Stimulated activated CD8-positive, alpha-beta memory T cell treated with anti-CD3 and anti-CD28 coated beads, Interleukin-4, amount 100 ng/mL, for 4 hours (primary cell): Measurements from ENCODE around the gene GMDS.

ENCODE experiments used
- DNase-seq, 2 donors: peaks; one replicate each; pipeline ENCODE4 v3.0.0-alpha.2; 2020; ENCODE audit warnings: low read depth in 2 of 2, low spot score in 1 of 2

The GMDS gene

DNA sequence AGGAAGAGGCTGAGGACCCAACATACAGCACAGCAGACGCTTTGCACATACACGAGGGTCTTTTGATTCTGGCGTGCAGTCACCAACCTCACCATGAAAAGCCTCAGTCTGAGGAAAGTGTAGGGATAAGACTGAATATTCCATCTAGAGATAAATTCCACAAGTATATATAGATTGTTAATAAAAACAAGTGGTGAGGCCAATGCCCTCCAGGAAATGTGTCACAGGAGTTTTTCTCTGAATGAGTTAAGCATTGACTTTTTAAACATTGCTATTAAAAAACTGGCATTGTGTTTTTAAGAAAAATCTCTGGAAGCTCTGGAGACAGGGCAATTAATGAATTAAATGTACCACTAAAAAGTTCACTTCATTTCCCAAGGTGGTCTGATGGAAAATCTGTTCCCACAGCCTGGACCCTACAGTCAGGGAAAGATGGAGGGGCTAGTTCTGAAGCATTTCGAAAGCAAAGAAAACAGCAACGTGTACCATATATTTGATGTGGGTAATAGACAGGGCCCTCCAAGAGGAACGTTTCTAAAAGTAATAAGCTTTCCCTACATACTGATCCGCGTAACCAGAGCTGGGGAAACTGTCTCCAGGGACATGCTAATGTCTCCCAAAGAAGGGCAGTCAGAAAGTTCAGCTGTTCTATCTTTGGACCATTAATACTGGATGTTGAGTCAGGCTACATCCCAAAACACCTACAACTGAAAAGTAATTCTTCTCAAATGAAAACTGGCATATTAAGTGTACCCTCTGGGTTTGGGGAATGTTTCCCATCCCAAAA is 334.6 kb downstream of the GMDS start:
- DNase-seq: no peak

DNA sequence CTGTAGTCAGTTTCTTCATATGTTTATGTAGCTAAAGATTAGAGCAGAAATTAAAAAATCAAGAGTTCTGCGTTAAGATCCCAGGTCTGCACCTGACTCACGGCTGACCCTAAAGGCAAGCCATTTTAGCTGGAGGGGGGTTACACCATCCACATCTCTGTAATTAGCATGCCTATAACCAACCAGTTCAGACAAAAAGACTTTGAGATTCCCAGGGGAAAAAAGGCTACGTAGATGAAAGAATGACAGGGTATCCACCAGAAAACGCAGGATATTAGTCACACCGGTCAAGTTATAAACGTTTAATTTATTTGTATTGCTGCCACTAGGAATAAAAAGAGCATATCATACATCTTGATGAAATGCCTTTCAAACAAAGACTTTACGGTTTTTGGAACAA is 336.6 kb downstream of the GMDS start:
- no peak for DNase-seq

DNA sequence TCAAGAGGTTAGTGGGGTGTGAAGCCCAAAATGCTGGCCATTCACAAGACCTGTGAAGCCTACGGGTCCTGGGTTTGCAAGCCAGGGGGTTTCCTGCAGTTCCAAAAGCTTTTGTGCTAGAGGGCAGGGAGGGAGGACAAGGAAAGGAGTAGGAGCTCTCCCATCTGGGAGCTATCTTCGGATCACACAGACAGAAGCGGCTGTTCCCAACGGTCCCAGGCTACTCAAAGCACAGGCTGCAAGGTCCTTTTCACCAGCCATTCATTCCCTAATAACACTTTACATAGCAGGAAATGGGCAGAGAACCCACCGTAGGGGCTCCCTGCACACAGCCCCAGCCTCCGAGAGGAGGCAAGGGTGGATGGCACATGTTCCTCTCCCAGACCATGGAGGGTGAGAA is 338.8 kb downstream of the GMDS start:
- DNase-seq: no peak

DNA sequence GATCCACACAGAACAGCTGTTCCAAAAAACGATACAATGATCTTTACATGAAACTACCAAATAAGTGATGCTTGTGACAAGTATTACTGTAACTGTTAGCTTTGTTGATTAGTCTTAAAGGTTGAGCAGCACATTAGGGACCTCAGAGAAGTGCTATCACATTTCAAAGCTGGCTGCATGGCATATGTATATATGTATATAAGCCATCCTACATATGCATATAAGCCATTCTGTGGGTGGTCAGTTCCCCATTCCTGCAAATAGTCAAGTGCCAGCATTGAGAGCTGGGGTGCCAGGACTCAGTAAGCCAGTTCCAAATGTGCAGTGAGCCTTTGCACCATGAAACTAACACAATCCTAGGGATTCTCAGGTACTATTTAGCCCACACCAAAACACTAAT is 339.4 kb downstream of the GMDS start:
- DNase-seq: no peak

DNA sequence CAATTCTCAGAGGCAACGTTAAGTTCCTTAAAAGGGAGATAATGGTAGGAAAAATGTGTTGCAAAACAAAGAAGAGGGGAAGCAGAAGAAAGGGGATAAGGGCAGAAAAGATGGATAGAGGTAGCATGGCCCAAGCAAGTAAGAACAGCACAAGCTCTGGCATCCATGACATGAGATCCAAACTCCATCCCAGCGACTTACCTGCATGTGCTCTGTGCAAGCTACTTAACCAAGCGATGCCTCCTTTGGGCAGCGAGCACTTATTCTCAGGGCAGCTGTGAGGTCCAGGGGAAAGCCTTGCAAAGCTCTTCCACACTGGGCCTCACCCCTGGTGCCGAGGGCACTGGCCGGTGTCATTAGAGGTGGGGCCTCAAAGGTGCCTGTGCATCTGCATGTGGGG is 340.5 kb downstream of the GMDS start:
- no peak for DNase-seq

DNA sequence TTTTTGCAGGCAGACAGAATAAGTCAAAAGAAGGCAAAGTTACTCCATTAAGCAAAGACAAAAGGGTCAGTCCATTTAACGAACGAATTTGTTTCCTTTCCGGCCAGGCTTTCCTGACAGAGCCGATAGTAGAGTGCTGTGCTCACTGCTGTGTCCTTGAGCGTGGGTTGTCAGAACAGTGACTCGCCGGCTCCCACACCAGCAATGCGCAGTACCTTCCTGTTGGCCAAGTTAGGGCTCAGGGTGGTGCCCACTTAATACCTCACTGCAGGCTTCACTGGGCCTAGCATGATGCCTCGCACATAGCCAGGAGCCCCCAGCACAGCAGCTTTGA is 341.0 kb downstream of the GMDS start:
- no peak for DNase-seq

DNA sequence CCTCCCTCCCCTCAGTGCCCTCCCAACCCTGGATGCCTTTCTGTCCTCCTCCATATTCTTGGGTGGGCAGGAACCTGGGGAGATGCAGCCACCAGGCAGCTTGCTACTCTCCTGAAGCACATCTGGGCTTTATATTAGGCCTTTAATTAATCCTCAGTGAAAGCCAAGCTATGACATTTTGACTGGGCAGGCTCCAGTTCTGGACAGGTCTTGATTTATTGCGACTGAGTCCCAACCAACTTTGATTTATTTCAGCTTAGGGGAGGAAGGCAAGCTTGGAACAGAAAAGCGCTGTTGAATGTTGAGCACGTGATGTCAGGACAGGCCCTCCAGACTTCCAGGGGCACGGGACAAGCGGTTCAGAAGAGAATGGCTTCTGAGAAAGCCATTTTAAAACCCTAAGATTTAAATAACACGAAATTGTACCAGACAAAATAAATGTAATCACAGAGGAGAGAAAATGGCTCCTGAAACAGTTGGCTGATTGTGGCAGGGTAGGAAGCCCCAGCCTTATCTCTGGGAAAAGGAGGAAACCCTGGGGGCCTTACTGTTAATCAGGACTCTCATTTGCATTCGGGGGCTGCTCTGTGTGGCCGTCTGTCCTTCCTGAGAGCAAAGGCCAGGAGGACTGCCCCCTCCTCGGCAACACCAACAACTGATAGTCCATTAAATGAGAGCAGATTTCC is 341.5 kb downstream of the GMDS start:
- DNase-seq: no peak

DNA sequence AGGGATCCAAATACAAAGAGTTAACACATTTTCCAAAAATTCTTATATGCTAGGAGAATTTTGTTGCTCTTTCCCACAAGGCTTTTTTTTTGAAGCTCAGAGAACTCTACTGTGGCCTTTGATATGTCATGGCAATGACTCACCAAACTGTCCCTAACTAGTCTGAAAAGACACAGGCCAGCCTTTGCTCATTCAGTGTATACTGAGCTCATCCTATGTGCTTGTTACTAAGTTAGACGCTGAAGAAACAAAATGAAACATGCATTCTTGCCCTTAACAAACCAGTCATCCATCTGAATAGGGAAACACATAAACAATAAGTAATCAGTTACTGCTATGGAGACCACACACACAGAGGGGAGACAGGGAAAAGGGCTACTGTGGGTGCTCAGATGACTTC is 343.8 kb downstream of the GMDS start:
- no peak for DNase-seq

DNA sequence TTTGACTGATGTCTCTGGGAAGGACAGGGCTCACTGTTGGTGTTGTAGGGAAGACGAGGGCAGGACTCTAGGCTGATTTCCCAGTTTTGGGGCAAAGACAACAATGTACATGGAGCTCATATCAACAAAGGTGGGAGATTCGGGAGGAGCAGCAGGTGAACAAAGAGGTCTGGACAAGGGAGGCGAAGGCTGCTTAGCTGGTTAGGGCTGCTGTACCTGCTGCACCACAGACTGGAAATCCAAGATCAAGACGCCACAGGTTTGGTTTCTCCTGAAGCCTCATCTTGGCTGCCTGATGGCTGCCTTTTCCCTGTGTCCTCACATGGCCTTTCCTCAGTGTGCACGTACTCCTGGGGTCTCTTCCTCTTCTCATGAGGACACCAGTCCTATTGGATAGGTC is 348.5 kb downstream of the GMDS start:
- no peak for DNase-seq

DNA sequence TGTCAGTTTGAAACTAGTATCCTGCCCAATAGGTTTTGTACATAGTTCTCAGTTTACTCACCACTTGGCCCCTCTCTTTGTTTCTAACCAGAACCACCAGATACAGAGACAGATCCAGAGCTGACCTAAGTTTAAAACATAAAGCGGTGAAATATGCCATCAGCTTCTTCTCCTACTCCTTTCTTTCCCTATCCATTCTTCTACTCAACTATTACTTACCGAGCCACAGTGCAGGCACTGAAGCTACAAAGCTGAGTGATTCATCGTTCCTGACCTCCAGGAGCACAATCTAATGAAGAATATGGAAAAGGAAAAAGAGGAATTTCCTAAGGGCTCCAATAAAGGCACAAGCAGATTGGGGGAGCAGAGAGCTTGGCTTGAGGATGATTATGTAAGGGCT is 349.7 kb downstream of the GMDS start:
- DNase-seq: no peak

DNA sequence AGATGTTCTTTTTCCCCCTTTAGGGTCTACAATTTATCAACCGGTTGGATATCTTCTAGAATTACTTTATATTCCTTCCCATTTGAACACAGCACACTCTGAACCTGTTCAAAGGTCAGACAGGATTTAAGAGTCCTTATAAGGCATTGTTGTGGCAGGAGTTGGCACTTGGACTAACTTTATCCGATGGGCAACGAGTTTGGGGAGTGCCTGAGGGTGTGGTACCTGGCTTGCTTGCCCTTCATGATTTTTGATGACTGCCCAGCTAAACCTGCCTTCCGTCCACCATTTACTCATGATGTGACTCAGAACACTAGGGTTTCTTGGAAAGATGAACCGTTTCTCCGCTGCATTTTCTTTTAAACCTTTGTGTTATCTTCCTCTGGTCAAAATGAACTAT is 350.5 kb downstream of the GMDS start:
- DNase-seq: no peak

DNA sequence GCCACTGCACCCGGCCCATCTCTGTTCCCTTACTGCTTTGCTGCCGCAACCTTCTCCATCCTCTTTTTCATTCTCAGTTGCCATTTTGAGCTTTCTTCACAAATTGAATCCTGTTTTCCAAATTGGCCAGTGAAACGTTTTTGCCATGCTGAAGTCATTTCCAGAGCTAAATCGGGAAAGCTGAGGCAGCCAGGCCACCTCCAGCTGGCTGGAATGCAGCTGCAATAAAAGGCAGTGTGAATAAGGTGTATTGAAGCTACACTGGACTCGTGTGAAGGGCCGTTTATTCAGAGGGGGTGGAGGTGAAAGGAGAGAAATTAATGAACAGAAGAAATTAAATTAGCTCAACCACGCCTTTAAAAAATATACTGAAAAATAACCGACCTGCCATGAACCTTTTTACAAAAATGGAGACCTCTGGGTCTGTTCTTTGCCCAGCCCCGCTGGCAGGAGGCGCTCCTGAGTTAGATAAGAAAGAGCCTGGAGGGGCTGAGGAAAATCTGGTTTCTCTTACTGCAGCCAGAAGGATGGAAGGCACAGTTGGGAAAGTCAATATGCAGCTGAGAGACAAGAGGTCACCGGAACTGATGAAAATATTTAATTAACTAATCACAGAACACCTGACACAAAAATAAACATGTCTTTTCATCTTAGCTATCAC is 351.8 kb downstream of the GMDS start:
- no peak for DNase-seq

DNA sequence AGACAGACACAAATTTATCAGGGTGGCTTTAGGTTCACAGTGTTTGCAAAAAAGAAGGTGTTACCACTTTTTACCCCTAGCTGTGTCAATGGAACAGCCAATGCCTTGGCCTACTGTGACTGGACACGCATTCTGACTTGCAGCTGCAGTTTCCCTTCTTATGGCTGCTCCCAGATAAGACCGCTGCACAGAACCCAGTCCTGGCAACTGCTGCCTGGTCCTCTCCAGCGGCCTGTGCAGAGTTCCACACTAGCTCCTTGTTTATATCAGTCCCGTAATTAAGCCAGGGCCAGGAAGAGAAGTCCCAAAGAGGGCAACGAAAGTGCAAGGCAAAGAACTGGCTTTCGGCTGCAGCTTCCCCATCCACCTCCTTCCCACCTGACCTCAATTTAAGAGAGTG is 352.7 kb downstream of the GMDS start:
- DNase-seq: no peak

DNA sequence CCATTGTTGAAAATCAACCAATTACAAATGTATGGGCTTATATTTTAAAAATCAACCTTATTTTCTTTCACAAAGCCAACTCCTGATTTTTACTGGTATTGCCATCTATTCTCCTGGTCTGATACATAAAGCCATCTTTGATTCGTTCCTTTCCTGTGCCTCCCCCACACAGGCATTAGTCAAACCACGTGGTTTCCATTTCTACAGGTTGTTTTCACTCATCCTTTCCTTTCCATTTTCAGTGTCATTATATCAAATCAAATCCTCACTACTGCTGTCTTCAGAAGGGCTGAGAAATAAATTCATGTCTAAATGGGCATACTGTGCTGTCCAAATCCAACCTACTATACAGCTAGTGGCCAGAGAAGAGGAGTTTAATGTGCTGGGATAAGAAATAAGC is 354.4 kb downstream of the GMDS start:
- no peak for DNase-seq

DNA sequence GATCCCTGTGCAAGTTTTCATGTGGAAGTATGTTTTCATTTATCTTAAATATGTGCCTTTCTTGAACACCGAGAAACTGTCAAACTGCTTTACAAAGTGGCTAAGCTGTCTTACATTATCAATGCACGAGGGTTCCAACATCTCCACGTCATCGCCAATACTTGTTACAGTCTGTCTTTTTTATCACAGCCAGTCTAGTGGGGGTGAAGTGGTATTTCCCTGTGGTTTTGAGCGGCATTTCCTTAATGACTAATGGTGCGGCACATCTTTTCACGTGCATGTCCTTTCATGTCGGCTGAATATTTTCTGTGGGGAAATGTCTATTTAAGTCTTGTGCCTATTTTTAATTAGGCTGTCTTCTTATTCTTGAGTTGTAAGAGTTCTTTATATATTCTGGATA is 355.3 kb downstream of the GMDS start:
- DNase-seq: no peak

DNA sequence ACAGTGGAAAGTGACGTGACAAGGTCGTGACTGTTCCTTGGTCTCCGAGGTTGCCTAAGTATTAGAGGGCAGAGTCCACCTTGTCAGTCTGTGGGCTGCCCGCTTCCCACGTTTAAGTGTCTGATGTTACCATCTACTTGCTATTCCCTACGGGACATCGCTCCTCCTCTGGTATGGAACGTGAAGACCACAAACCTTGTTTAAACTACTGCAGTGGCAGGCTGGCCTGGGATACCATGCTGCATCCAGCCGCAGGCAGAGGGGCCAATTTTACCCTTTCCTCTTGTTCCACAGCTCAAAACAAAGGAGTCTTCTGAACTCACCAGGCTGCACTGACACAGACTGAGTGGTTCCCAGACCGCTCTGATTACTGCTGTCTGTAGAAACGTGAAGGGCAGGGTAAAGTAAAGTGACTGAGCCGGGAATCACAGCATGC is 359.8 kb downstream of the GMDS start:
- DNase-seq: no peak

DNA sequence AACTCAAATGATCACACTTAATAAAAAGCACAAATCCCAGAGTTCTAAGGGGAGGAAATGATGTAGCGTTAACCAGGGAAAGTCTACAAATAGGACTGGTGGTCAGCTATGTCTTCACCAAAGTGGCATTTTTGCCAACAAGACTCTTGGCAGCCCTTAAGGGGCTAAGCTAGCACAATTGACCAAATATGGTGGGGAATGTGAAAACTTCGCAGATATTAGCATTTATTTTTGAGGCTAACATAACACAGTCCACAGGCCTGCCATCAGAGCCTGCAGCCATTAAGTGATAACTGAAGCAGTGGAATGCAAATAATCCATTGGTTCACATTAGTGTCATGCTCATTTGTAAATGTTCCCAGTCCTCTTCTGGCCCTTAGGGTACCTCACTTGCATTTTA is 361.1 kb downstream of the GMDS start:
- DNase-seq: no peak

DNA sequence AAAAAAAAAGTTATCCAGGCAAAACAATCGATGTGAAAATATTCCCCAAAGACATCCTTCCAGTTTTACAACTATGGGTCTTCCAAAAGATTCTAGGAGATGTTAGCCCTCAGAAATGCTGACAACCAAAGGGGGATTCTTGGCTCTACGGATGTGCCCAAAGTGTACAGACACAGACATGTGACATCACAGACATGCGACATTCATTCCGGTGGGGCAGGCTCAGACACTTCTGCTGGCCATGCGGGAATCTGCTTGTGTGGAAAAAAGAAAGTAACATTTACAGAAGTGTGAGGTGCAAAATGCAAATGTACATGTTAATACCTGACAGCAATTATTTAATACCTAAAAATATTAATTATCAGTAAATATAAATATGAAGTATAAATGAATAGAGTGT is 367.1 kb downstream of the GMDS start:
- no peak for DNase-seq

DNA sequence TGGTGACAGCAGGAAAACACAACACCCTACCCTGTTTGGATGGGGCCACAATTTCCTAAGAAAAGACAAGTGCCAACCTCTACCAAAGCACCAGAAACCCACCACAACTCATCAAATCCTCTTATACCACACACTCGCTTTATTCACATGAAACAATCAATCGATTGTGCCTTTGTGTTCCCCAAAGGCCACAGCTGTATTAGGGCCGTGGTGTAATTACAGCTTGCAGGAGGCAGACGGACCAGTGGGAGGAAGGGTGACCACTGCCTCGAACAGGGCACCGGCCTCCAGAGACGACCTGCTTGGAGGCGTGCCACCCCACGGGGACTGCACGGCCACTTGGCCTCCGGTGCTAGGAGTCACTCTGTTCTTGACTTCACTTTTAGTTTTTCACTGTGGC is 371.6 kb downstream of the GMDS start:
- no peak for DNase-seq

DNA sequence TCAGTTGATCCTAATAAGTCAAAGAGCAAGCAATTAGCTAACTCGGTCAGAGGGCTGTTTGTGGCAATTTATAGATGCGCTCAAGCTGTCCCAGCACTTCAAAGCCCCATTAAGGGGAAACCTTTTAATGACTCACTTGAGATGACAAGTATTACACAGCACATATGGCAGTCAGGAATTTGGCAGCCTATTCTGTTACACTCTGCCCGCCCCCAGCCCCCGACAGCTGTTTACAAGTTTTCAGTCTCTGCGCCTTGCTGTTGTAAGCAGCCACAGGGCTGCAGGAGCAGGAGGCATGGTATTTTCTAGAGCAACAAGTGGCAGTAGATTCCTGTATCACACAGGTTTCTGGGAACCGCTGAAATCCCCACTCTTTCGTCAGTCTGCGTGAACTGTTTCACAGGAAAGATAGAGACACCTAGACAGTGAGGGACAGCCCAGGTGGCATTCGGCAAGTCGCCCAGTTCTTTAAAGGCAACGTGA is 372.7 kb downstream of the GMDS start:
- no peak for DNase-seq

DNA sequence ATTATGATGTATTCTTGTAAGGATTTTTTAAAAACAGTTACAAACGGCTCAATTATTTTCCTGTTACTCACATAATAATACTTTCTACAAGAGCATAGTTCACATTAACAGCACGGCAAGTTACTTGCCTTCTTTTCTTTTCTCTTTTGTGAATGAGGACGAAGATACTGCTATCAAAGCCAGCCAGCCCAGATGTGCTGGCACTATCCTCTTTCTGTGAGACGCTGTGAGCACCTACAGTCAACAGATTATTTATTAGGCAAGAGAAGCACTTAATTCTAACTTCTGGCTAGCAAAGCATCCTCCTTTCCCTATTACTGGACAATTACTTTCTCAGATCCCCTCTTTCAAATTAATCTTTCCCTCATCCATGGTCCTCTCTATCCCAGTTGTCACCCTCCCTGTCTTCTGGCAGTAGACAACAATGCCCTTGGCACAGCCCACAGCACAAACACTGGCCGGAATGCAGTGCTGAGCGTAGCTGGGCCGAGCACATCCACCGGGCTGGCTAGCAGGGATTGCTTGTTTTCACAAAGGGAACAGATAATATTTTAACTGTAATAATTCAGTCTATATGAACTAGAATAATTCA is 373.6 kb downstream of the GMDS start:
- no peak for DNase-seq

DNA sequence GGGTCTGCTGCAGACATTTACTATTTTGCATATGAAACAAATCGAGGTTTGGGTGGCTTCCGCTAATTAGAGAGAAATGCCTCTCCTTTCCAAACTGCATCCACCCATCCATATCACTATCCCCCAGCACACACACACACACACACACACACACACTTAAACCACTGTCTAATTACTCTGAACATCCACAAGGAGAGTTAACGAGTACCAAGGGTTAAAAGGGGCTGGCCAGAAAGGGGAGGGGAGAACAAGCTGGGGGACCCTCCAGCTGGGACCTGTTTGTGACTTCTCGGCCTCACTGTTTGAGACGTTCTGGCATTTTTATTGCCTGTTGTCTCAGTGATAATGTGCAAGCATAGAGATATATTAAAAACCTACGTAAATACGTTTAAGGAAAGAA is 374.5 kb downstream of the GMDS start:
- DNase-seq: no peak
